ENCODE data around the gene CCDC9B.

Gene CCDC9B

GRCh38 chr15:40340740-40341400 lies at the start of gene CCDC9B:
TSS of gene CCDC9B (minus strand) at chr15:40340939. CDS start at chr15:40340819, 120 bp downstream.
- DNase-seq, result peak; percentile 64

GRCh38 chr15:40389824-40390595 lies 49.3 kb upstream of the CCDC9B start:
- DNase-seq, result no peak

GRCh38 chr15:40388941-40389823 lies 48.4 kb upstream of the CCDC9B start:
- no peak for DNase-seq

GRCh38 chr15:40386480-40386879 lies 45.7 kb upstream of the CCDC9B start:
- DNase-seq, result no peak

- DNase-seq, result peak; percentile 69
These were observed 42.1 kb upstream of the CCDC9B start, which contains the start of gene KNSTRN for GRCh38 chr15:40382580-40383456. TSS of gene KNSTRN (plus strand) at chr15:40382721. CDS start at chr15:40382836, 115 bp downstream.

- DNase-seq, result no peak
These were observed 41.2 kb upstream of the CCDC9B start for GRCh38 chr15:40381818-40382529.

GRCh38 chr15:40380636-40381035 lies 39.9 kb upstream of the CCDC9B start:
- DNase-seq, result no peak

GRCh38 chr15:40379853-40380252 lies 39.1 kb upstream of the CCDC9B start:
- DNase-seq, result peak; percentile 39

GRCh38 chr15:40379374-40379773 lies 38.6 kb upstream of the CCDC9B start:
- DNase-seq, result no peak

- DNase-seq, result no peak
These were observed 36.9 kb upstream of the CCDC9B start for GRCh38 chr15:40377606-40378005.

GRCh38 chr15:40372981-40373380 lies 32.2 kb upstream of the CCDC9B start:
- no peak for DNase-seq

- DNase-seq, result no peak
These were observed 29.2 kb upstream of the CCDC9B start for GRCh38 chr15:40369971-40370370.

- no peak for DNase-seq
These were observed 28.7 kb upstream of the CCDC9B start for GRCh38 chr15:40369474-40369869.

- no peak for DNase-seq
These were observed 28.2 kb upstream of the CCDC9B start for GRCh38 chr15:40368719-40369473.

- DNase-seq, result peak; percentile 88
These were observed 27.2 kb upstream of the CCDC9B start for GRCh38 chr15:40367686-40368611.

- DNase-seq, result no peak
These were observed 26.6 kb upstream of the CCDC9B start for GRCh38 chr15:40367371-40367685.

GRCh38 chr15:40366457-40367370 lies 26.0 kb upstream of the CCDC9B start:
- peak; percentile 22 for DNase-seq

- DNase-seq, result no peak
These were observed 25.1 kb upstream of the CCDC9B start for GRCh38 chr15:40365624-40366456.
